Renal cortex interstitium (tissue), 11 donors: Measurements from ENCODE around the gene ADAMTS18. TPM values are rescaled to one million over a fixed set of nuclear protein-coding genes. Genes with fewer than 3 reads are reported as not detected.

Source experiments
- DNase-seq, 11 donors: peaks; one replicate each; pipeline ENCODE4 v3.0.0-alpha.2; 2013; ENCODE audit warnings: low read depth in 9 of 11, low spot score in 4 of 11; ENCODE audit errors: extremely low read depth in 1 of 11
- polyA plus RNA-seq, 3 donors: library from polyadenylated mRNA; unstranded; fragments of 120-200 nt; gene quantifications; one replicate each; pipeline ENCODE4 v1.2.1, GENCODE V29; 2013; ENCODE audit not compliant: insufficient read length in 3 of 3

Gene ADAMTS18
- polyA plus RNA-seq, 3 donors, result 3.8 to 6.1 (median 5.6) TPM

DNA sequence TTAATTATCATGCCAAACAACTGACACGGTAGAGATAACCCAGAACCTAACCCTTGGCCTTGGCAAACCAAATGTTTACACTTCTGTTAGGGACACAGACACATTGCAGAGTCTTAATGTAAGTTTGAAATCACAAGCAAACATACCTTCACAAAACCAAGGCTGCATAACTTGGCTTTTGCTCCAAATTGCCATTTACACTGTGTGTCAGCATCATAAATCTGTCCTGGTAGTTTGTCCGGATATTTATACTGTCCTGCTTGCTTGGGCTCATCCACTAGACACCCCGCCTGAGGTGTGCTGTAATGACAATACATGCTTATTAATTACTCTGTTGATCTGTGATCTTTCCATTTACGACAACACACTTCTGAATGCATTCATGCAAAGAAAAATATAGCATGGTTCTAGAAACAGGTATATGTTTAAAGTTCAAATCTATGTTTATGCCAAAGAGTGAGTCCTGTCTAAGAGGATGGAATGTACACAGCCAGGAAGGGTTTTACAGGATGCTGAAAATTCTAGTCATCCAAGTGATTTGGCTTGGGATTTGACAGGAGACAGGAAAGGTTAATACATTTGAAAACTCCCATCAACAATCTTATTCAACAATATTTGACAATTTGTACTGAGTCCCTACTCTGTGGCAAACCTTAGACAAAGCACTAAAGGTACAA, 81.1 kb downstream of the ADAMTS18 start:
- no peak for DNase-seq

DNA sequence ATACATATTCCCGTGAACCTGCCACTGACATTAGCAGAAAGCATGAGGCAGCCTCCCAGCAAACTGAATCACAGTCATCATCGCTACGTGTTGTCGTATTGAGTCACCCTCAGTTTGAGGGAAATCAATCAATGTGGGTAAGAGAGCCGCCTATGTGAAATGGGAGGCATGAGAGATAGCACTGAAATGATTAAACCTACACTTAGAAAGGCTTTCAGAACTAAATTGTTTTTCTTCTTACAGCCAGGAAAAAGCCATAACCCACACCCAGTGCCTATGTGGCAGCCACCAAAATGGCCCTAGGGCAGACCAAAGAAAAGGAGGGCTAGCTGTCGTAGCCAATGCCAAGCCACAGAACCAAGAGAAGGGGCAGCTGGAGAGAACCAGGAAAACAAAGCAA, 90.5 kb downstream of the ADAMTS18 start:
- no peak for DNase-seq

DNA sequence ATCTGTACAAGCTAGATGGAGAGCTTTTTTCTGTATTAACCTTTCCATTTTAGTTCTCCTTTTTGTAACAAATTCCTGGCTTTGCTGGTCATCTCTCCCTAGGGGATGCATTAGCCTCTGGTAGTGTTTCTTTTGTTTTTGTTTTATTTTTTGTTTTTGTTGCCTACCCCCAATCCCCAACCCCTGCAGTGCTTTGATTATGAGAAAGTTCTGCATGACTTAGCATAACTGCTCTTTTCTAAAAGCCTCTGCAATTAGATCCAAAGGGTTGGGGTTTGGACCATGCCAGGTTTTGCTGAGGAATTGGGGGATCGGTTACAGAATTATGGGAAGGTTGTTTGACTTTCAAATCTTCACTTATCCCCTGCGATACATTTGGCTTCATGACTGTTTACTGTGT, 98.2 kb downstream of the ADAMTS18 start:
- no peak for DNase-seq

DNA sequence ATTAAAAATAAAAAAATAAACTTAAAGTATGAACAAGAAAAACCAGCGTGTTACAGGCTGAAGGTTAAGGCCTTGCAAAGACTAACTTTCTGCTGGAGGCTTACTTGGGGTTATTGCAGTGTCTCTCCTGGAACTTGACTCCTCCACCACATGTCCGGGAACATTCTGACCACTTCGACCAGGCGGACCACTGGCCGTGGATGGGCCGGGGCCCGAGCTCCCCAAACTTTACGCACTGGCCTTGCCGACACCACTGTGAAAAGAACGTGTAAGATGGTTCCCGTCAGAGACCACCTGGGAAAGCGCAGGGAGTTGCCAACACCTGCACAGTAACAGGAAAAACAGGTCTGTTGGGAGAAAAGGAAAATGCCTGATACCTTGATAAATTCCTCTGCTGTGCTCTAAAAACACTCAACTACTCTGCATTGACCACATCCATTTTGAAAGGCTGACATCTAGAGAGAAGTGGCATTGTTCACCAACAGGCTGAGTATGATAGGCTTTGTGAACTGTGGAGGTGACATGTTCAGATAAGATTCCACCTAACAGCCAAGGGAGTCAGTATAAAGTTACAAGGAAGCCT, 99.1 kb downstream of the ADAMTS18 start:
- DNase-seq, result no peak

DNA sequence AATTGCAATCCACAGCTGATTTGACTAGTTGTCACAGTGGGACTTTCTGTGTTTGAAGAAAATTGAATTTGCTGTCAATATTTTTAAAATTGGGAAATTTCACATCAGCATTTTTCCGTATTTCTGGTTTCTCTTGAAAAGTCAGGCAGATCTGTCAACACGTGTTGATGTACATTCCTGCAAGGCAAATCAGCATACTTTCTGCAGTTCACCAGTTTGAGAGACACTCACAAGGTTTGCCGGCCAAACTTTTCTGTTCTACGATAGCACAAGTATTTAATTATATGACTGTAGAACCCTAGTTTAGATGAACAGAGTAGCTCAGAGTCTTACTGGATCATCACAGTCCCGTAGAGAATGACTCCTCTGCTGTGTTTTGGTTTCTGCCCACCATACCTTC, 102.0 kb downstream of the ADAMTS18 start:
- DNase-seq, result no peak

DNA sequence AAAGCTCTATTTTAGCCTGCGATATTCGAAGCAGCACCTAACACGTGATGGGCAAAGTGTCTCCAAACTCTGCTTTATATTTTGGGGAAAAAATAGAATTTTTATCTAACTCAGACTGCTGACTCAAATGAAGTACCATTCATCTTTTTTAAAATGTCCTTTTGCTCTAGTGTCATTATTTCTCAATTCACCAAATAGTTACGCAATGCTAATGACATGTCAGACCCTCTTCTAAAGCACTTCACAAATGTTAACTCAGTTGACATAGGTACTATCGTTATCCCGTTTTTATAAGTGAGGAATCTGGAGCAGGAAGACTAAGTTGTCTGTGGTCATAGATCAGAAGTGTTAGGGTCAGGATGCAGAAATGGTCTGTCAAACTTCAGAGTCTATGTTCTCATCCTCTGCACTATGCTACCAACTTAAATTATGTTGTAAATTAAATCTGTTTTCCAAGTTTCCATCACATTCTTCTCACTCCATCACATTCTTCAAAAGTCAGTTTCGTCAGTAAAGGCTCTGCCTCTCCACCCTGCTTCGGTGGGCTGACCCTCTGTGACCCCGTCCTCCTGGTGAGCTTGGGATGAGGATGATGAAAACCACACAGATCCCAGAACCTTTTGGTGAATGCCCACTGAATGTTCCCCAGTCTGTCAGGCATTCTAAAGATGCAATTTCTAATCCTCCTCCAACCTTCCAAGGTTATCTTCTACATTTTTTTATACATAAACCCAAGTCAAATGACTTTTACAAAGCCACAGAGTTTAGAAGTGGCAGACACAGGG, 102.8 kb downstream of the ADAMTS18 start:
- no peak for DNase-seq

DNA sequence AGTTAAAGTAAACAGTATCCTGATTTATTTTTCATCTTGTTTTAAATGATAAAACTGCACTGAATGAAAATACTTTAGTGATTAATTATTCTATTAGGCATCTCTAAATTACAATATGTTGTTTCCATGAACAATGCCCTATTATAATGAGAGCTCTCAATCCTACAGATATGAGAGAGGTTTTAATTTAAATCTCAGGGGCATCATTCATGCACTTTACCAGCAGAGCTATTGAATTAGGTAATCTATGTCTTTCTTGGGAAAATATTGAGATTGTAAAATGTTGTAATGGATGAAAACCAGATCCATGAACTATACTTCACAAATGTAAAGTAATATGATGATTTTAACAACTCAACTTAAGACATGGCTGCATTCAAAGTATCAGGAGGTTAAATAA, 103.8 kb downstream of the ADAMTS18 start:
- DNase-seq, result no peak

DNA sequence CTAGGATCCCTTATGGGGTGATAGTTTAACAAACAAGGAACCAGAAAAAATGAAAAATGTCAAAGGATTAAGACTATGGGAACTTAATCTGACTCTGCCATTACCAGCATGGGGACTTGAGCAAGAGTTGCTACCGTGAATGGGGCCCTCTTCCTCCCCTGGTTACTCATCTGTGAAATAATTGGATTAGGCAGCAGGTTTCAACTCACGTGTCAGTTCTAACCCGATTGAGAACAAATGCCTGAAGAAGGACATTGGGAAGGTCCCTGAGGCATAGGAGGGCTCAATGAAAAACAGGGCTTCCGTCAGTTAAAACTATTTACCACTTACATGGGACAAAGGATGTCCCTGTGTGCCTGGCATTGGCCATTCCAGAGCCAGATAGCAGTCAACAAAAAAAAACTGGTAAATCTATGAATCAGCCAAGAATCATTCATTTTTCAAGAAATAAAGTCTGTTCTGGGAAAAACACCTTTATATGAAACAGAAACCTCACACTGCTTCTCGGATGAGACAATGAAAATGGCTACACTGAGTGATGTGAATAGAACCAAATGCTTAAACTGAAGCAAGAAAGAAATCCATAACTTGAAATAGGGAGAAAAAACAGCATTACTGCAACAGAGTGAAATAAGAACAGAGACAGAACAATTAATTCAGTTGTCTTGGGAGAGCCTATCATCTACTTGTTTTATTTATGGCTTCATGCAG, 104.3 kb downstream of the ADAMTS18 start:
- DNase-seq, result no peak

DNA sequence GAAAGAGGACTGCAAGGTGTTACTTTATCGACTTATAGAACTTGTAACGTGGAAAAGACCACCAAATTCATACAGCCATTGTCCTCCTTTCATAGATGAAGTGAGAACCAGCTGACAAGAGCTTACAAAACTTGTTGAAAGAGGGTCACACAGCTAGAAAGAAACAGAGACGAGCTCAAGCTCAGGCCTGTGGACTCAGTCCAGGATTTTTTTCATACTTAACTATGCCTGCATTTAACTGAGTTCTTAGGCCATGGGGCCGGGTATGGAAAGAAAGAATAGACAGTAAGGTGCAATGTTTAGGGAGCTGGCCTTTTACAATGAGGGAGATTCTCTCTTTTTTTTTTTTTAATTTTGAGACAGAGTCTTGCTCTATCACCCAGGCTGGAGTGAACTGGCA, 106.1 kb downstream of the ADAMTS18 start:
- DNase-seq, result no peak

DNA sequence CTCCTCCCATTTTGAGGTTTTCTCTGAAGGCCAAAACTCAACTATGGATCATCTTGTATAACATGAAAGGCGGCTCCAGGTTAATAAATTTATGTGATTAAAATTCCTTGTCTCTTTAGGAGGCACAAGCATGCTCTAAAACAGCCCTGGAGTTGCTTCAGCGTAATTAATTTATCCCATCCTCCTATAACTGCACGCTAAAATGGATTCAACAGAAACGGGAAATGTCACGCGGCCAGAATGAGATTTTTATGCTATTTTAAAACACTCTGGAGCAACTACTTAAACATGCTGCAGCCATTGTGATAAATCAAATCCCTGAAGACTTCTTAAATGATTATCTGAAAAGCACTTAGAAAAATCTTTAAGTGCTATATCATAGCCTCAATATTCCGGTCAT, 106.6 kb downstream of the ADAMTS18 start:
- no peak for DNase-seq

DNA sequence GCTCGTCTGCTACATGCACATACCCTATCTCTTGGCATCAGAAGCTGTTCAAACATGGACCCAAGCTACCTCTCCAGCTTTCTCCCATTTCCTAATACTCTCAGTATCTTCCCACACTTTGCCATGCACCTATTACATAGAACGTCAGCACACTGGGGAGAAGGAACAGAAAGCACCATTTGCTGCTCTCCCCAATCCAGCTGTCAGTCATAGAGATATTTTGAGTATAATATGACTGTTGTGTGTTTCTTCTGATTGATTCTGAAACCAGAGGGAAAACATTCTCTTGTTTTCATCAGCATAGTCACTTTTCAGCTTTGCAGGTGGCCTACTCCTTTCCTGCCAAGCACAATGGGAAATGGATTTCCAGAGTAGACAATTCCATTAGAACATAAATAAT, 107.1 kb downstream of the ADAMTS18 start:
- DNase-seq, result no peak

DNA sequence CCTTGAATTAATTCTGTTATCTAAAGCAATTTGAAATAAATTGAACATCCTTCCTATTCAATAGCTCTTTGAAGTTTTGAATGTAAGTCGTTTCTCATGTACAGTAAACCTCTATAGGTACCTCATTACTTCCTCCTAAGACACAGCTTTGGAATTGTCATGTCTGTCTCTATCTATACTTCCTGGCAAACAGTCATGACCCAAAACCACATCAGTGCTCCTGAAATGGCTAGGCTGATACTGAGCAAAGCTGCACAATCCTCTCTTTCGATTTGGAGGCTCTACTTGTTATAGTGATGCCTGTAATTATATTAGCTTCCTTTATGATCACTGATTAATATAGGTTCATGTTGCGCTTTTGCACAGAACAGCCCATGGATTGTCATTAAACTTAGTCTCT, 110.1 kb downstream of the ADAMTS18 start:
- no peak for DNase-seq

DNA sequence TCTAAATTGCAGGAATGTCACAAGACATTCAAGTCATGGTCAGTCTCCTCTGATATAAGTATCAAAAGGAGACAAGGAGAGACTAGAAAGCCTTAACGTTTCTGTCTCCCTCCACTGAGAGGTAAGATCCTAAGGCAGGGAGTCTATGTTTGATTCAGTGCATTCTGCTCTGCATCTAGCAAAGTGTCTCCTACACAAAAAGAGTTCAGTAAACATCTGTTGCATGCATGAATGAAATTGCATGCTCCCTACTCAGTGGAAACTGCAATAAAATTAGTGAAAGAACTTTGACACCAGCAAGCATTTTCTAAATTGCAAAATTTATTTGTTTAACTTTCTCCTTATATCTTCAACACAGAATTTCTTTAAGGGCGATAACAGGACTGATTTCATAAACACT, 111.1 kb downstream of the ADAMTS18 start:
- DNase-seq, result no peak

DNA sequence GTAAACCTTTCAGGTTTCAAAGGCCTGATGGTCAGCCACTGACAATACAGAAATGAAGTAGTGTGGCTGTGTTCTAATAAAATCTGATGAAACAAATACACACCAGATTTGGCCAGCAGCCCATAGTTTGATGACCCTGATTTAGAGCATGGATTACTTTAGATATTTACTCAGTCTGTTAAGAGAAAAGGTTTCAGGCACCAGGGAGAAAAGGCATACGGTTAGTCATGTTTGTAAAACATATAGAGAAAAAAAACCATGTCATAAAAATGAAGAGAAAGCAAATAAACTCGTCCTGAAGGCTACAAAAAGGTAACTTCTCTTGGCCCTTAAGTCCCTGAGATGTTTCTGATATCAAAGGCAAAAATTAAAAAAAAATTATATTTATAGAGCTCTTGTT, 112.1 kb downstream of the ADAMTS18 start:
- DNase-seq, result no peak

DNA sequence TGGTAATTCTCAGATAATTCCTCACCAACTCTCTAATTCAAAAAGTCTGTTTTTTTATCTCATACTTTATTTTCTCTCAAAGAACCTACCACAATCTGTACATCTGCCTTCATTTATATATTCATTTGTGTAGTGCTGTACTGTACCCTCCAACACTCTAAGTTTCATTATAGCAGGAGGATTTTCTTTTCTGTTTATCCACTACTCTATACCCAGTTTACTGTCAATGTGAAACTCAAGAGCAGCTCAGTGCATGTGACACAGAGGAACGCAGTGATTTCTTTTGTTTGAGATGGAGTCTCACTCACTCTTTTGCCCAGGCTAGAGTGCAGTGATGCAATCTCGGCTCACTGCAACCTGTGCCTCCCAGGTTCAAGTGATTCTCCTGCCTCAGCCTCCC, 117.8 kb downstream of the ADAMTS18 start:
- no peak for DNase-seq

DNA sequence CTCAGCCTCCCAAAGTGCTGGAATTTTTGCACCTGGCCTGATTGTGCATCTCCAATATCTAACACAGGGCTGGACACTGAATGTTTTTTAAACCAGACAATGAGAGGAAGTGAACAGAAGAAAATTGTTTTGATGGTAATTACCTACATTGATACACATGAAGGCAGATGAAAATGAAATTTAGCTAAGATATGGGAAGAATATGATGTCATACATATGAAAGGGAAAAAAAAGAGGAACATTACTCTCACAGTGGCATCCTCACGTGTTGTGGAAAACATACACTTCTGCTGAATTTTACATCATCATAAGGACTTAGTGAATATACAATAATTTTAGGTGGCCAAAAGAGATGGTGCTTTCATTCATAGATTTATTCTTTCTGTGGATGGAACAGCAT, 124.0 kb downstream of the ADAMTS18 start:
- no peak for DNase-seq

DNA sequence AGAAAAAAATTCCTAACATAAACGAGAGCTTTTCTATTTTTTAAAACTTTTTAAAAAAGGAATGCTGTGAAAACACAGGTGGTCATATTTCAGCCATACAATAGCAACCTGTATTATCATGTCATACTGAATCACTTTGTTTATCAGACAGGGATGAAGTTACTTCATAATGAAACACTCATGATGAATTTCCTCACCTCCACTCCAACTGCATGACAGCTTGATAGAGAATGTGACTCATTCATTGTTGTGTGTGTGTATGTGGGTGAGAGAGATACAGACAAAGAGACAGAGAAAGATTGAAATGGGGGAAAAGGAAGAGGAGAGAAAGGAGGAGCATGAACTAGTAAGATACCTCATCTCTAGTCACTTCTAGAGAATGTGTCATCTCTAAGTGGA, 126.7 kb downstream of the ADAMTS18 start:
- no peak for DNase-seq

DNA sequence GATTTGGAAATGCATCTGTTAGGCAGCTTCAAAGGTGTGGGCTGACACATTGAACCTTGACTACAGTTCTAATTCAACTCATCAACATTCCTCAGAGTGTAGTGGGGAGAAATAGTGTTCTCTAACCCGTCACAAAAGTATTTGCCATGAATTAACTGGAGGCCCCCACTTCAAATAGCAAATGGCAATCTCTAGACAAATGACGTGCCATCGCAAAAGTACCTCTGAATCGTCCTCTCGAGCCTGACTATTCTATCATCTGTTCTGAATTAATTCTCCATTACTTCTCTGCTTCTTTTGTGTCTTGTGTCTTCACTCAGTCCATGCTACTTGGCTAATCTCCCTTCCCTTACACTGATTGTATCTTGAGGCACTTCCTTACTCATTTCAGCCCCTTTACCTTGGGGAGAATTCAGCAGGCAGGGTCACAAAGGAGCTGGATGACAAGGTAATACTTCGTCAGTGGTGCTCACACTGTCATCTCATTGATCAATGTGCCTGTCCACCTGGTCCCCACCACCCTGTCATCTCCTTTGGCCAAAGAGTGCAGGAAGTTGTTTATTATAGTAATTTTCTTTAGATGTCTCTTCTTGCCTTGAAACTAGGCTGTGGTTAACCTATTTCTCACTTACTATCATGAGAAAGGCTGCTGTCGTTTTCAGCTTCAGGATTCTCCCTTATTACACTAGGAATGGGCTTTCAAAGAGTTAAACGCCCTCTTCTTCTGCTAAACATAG, 127.2 kb downstream of the ADAMTS18 start:
- no peak for DNase-seq

DNA sequence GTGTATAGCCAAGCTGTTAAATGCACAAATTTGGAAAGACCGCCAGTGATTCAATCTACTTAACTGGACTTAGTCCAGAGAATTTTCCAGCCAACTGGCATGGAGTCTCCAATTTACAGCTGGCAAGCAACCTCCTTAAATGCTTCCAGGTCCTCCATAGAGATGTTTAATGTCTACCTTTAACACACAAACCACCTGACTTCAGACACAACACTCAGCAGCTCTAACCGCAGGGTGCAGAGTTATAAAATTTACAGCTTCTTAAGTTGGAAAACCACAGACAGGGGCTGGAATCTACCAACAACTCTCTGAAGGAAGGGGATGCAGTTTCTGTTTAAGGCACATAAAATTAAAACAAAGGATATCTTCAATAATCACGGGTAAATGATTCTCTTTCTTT, 128.8 kb downstream of the ADAMTS18 start:
- no peak for DNase-seq
